ENCODE data around the gene RIN3. TPM values are rescaled to one million over a fixed set of nuclear protein-coding genes. Genes with fewer than 3 reads are reported as not detected.
A peak's percentile ranks its signal among the peaks of the same experiment; 100 is the strongest.

Gene RIN3
- total and polyA plus RNA-seq, 10 of the 15 experiments (the other 5 are each of a cell fraction or from before 2014, with no cell fraction given), result 0.91 to 23.3 (median 6.3) TPM

DNA sequence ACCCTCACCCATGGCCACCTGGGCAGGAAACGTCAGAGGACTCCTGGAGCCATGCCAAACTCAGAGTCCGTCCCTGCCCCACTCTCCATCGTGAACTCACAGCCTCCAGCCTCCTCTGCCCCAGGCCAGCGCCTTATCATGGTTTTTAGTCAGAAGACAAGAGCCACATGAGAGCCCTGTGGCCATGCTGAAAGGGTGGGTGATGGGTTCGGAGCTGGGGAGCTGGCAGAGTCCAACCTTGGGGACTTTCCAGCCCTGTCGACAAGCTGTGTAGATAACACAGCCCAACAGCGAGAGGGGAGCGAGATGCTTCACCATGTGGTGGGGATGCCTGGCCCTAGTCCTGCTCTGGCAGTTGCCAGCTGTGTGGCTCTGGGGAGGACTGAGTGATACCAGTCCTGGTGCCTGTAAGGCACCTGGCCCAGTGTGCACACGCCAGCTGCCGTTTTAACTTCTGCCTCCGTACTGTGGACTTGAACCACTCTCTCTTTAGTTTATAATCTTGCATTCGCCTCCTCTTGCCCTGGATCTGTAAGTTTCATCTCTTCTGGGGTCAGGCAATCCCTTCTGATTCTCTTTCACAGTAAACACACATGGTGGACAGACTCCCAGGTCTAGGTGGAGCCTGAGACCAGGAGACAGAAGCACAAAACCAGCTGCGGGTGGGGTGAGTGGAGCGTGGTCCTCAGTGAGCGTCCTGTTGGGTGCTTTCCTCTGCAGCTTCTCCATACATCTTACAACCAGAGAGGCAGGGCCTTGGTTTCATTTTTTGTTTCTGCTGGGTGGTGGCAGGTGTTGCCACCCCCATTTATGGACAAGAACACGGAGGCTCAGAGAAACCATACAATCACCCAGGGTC lies 55.3 kb downstream of the RIN3 start (continued):
- TF ChIP-seq, protein P1, sequence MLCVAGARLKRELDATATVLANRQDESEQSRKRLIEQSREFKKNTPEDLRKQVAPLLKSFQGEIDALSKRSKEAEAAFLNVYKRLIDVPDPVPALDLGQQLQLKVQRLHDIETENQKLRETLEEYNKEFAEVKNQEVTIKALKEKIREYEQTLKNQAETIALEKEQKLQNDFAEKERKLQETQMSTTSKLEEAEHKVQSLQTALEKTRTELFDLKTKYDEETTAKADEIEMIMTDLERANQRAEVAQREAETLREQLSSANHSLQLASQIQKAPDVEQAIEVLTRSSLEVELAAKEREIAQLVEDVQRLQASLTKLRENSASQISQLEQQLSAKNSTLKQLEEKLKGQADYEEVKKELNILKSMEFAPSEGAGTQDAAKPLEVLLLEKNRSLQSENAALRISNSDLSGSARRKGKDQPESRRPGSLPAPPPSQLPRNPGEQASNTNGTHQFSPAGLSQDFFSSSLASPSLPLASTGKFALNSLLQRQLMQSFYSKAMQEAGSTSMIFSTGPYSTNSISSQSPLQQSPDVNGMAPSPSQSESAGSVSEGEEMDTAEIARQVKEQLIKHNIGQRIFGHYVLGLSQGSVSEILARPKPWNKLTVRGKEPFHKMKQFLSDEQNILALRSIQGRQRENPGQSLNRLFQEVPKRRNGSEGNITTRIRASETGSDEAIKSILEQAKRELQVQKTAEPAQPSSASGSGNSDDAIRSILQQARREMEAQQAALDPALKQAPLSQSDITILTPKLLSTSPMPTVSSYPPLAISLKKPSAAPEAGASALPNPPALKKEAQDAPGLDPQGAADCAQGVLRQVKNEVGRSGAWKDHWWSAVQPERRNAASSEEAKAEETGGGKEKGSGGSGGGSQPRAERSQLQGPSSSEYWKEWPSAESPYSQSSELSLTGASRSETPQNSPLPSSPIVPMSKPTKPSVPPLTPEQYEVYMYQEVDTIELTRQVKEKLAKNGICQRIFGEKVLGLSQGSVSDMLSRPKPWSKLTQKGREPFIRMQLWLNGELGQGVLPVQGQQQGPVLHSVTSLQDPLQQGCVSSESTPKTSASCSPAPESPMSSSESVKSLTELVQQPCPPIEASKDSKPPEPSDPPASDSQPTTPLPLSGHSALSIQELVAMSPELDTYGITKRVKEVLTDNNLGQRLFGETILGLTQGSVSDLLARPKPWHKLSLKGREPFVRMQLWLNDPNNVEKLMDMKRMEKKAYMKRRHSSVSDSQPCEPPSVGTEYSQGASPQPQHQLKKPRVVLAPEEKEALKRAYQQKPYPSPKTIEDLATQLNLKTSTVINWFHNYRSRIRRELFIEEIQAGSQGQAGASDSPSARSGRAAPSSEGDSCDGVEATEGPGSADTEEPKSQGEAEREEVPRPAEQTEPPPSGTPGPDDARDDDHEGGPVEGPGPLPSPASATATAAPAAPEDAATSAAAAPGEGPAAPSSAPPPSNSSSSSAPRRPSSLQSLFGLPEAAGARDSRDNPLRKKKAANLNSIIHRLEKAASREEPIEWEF (IDR thresholded peaks at IDR 0.05; ENCODE audit: insufficient replicate concordance, low read depth, low read length), result no peak
- no peak for TF ChIP-seq KDM1A (IDR thresholded peaks at IDR 0.05; ENCODE audit: borderline replicate concordance)
- TF ChIP-seq MEF2B (IDR thresholded peaks at IDR 0.05; ENCODE audit: partially characterized antibody, poor library complexity, severe bottlenecking), result peak; percentile 11
- no peak for TF ChIP-seq EED (IDR thresholded peaks at IDR 0.05; ENCODE audit: low read depth)
- TF ChIP-seq SP1 (IDR thresholded peaks at IDR 0.05; ENCODE audit: low read depth, low read length), result no peak
- peak; percentile 71; the same call in 1 of the 2 replicates for TF ChIP-seq DPF2 (IDR thresholded peaks at IDR 0.05)
- no peak for TF ChIP-seq MEF2A (IDR thresholded peaks at IDR 0.05; ENCODE audit: insufficient read depth, low read depth, low read length)
- no peak for TF ChIP-seq RFX5 (IDR thresholded peaks at IDR 0.05; ENCODE audit: low read depth, low read length)
- TF ChIP-seq CBX5 (IDR thresholded peaks at IDR 0.05; ENCODE audit: low read depth), result 0 out of 2 replicates have a peak, but pooled peaks have one; percentile 56
- no peak; the same call in 1 of the 2 replicates for TF ChIP-seq GATAD2B (conservative IDR thresholded peaks at IDR 0.05; ENCODE audit: low read depth)
- 0 out of 2 replicates have a peak, but pooled peaks have one; percentile 34 for TF ChIP-seq CHD2 (IDR thresholded peaks at IDR 0.05; ENCODE audit: borderline replicate concordance, low read depth, low read length)
- TF ChIP-seq MTA2 (IDR thresholded peaks at IDR 0.05; ENCODE audit: low read depth), result peak; percentile 10; the same call in 1 of the 2 replicates
- TF ChIP-seq RAD21 (IDR thresholded peaks at IDR 0.05; ENCODE audit: insufficient read depth, low read depth, low read length), result 0 out of 2 replicates have a peak, but pooled peaks have one; percentile 10
- TF ChIP-seq MYC (IDR thresholded peaks at IDR 0.05; ENCODE audit: insufficient read depth, insufficient read length, insufficient replicate concordance, low read length, severe bottlenecking), result no peak
- TF ChIP-seq, protein P2, sequence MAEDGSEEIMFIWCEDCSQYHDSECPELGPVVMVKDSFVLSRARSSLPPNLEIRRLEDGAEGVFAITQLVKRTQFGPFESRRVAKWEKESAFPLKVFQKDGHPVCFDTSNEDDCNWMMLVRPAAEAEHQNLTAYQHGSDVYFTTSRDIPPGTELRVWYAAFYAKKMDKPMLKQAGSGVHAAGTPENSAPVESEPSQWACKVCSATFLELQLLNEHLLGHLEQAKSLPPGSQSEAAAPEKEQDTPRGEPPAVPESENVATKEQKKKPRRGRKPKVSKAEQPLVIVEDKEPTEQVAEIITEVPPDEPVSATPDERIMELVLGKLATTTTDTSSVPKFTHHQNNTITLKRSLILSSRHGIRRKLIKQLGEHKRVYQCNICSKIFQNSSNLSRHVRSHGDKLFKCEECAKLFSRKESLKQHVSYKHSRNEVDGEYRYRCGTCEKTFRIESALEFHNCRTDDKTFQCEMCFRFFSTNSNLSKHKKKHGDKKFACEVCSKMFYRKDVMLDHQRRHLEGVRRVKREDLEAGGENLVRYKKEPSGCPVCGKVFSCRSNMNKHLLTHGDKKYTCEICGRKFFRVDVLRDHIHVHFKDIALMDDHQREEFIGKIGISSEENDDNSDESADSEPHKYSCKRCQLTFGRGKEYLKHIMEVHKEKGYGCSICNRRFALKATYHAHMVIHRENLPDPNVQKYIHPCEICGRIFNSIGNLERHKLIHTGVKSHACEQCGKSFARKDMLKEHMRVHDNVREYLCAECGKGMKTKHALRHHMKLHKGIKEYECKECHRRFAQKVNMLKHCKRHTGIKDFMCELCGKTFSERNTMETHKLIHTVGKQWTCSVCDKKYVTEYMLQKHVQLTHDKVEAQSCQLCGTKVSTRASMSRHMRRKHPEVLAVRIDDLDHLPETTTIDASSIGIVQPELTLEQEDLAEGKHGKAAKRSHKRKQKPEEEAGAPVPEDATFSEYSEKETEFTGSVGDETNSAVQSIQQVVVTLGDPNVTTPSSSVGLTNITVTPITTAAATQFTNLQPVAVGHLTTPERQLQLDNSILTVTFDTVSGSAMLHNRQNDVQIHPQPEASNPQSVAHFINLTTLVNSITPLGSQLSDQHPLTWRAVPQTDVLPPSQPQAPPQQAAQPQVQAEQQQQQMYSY (CRISPR knock-in tag; IDR thresholded peaks at IDR 0.05), result no peak
- TF ChIP-seq, protein P3, sequence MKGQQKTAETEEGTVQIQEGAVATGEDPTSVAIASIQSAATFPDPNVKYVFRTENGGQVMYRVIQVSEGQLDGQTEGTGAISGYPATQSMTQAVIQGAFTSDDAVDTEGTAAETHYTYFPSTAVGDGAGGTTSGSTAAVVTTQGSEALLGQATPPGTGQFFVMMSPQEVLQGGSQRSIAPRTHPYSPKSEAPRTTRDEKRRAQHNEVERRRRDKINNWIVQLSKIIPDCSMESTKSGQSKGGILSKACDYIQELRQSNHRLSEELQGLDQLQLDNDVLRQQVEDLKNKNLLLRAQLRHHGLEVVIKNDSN (IDR thresholded peaks at IDR 0.05; ENCODE audit: borderline replicate concordance, extremely low read length, insufficient read depth, low read depth, low read length), result no peak
- no peak for TF ChIP-seq ETV6 (conservative IDR thresholded peaks at IDR 0.05 in 1 of 2, IDR thresholded peaks at IDR 0.05 in 1 of 2; ENCODE audit: borderline replicate concordance in 1 of 2, low read depth in 1 of 2)
- TF ChIP-seq ATF7 (IDR thresholded peaks at IDR 0.05; ENCODE audit: low read depth), result no peak
- TF ChIP-seq NBN (IDR thresholded peaks at IDR 0.05), result peak; percentile 57; the same call in 1 of the 2 replicates
